Prostate gland (tissue), 2 donors: ENCODE data around the gene ABL1.

Source experiments
- POLR2A ChIP-seq: fragments of 450-650 bp; IDR thresholded peaks from one replicate; pipeline ENCODE4 v1.6.1; 2016; ENCODE audit warnings: antibody characterized with exemption, mild to moderate bottlenecking
- POLR2AphosphoS5 ChIP-seq: sonication (generic); formaldehyde crosslinking; IDR thresholded peaks from one replicate; pipeline ENCODE4 v1.6.1; 2017; ENCODE audit warnings: antibody characterized with exemption
- TF ChIP-seq, protein P1 (sequence below), 4 experiments: fragments of 200-600 bp in 2 of 4; fragments of 450-650 bp in 2 of 4; sonication (generic) in 2 of 4; IDR thresholded peaks; 1 replicate in 3 of 4; 2 replicates in 1 of 4; pipeline ENCODE4 v1.5.1; 2016 to 2019; ENCODE audit warnings: antibody characterized with exemption in 4 of 4, mild to moderate bottlenecking in 2 of 4, moderate library complexity in 2 of 4

DNA sequence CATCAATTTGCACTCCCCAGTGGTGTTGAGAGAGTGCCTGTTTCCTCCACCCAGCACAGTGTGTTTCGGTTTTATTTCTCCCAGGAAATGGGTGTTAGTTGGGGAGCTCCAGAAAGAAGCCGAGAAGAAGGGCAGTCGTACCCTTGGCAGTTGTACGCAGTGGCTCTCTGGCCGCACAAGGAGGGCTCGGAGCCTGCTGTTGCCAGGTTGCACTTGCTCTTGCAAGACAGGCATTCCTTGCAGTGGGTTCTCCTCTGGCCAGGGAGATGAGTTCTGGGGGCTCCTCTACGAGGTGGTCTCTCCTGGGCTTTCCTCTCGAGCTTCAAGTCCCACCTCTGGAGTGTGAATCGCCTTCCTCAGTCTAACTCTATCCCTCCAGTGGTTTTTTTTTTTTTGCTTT lies 32.5 kb downstream of the ABL1 start:
- TF ChIP-seq, protein P1, sequence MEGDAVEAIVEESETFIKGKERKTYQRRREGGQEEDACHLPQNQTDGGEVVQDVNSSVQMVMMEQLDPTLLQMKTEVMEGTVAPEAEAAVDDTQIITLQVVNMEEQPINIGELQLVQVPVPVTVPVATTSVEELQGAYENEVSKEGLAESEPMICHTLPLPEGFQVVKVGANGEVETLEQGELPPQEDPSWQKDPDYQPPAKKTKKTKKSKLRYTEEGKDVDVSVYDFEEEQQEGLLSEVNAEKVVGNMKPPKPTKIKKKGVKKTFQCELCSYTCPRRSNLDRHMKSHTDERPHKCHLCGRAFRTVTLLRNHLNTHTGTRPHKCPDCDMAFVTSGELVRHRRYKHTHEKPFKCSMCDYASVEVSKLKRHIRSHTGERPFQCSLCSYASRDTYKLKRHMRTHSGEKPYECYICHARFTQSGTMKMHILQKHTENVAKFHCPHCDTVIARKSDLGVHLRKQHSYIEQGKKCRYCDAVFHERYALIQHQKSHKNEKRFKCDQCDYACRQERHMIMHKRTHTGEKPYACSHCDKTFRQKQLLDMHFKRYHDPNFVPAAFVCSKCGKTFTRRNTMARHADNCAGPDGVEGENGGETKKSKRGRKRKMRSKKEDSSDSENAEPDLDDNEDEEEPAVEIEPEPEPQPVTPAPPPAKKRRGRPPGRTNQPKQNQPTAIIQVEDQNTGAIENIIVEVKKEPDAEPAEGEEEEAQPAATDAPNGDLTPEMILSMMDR (IDR thresholded peaks at IDR 0.05): no peak
- no peak for TF ChIP-seq POLR2A
- TF ChIP-seq POLR2AphosphoS5: no peak
